Heart left ventricle (tissue), 13 donors: ENCODE data around the gene FXYD3.

Experiments
- CTCF ChIP-seq, 12 donors: fragments of 200-600 bp; sonication (generic) in 4 of 12; IDR thresholded peaks; one replicate each; pipeline versions ENCODE4 v1.5.0 to v1.8.0; 2018 to 2022; ENCODE audit warnings: antibody characterized with exemption in 12 of 12, mild to moderate bottlenecking in 5 of 12
- POLR2A ChIP-seq, 2 donors: fragments of 450-650 bp; IDR thresholded peaks; one replicate each; pipeline ENCODE4 v1.6.1; 2017; ENCODE audit warnings: antibody characterized with exemption in 2 of 2, mild to moderate bottlenecking in 2 of 2, moderate library complexity in 2 of 2
- donor health status: ischemic (EF 13 %, LVEDD 7.1; RV severe dilation, severe dysfunction).
- donor health status: DM: no; HTN: yes; CAD: no.
- donor health status: DM: no; HTN: no; CAD: no.
- donor health status: ischemic (EF 25% LVEDD 6.9; RV normal size, moderate dysfunction).
- donor health status: ischemic (EF 25% LVEDD 5.7; RV mildly dilated, moderate dysfunction).
- donor health status: ischemic (EF 35%, LVEDD 5.7; RV mildly dilated, moderate dysfunction).
- donor health status: nonischemic (EF 11% LVEDD 7.7; RV severe dilation, severe dysfunction).
- donor health status: DM: yes; HTN: yes; CAD: no.
- donor health status: PGD.
- donor health status: ischemic (EF 29% LVEDD 5.4; RV normal size, mild dysfunction).
- donor health status: nonischemic (EF 23%, LVEDD 6.1; RV moderate dilation, normal function).

DNA sequence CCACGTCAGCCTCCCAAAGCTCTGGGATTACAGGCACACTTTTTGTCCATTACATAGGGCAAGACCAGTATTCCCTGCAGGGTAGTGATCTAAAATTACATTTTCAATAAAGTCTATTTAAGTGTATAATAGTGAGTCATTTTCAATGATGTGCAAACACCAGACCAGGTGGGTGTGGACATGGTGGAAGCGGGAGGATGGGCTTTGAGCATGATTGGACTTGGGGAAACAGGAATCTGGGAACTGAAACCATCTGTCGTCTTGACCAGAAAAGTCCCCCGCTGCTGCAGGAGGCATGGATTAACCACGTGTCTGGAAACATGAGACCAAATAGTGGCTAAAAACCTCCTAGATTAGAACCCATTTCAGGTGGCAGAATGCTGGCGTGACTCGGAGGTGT is 4.9 kb downstream of the FXYD3 start:
- TF ChIP-seq POLR2A (IDR thresholded peaks at IDR 0.05): no peak
- no peak for TF ChIP-seq CTCF (IDR thresholded peaks at IDR 0.05)
